ENCODE measurements around the gene C6orf89. TPM values are rescaled to one million over a fixed set of nuclear protein-coding genes. Genes with fewer than 3 reads are reported as not detected.
A peak's percentile ranks its signal among the peaks of the same experiment; 100 is the strongest.

Gene C6orf89
- total RNA-seq, 1 experiment from 2014 or later, result 32.9 TPM

DNA sequence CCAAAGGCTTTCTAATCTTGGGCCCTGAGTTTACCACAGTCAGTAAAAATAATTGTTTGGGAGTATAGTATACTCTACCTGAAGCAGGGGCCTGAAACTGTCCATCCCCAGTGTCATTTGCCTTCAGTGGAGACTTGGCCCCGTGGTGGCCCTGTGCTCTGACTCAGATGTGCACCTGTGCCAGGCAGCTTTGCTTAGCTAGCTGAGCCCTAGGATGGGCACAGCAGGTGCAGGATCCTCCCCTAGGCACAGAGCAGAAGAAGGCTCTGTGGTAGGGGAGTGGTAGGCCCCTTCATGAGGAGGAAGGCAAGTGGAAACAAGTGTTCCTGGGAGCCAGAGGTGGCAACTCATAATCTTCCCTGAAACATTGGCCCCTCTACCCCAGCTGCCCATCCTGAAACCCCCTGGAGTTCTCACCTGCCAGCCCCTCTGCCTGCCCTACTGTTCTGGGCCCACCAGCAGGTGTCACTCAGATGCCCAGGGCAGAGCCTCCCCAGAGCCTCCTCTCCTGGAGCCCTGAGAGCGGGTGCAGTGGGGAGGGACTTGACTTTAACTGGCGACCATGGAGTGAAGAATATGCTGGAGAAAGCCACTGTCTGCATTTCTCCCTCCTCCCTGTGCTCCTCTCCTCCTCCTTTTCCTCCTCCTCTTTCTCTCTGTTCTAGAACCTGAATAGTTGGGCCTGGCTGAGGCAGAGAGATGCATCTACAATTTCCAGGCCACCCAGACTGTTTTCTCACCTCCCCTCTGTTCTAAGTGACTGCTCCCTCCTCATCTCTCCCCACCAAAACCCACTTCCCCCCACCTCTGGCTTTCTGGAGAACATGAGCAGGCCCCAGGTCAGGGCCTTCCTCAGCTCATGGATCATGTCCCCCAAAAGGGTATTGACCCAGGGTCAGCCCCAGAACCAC lies 49.4 kb upstream of the C6orf89 start:
- peak in 2 of 3 experiments; percentile 10 to 14; a peak in 1 of 6 replicates for TF ChIP-seq CTCF (IDR thresholded peaks at IDR 0.05 in 2 of 3, conservative IDR thresholded peaks at IDR 0.05 in 1 of 3; ENCODE audit: borderline replicate concordance in 1 of 3, insufficient read depth in 1 of 3, low read depth in 2 of 3, low read length in 2 of 3)
- TF ChIP-seq SP1 (IDR thresholded peaks at IDR 0.05; ENCODE audit: low read depth), result no peak
- H3K27me3 ChIP-seq (ENCODE audit: insufficient read depth, low read length), result peaks cover 10% of the 10 kb centered on the region; the same call in 1 of the 2 replicates
- H2AFZ ChIP-seq (ENCODE audit: low read depth, low read length, poor library complexity, severe bottlenecking), result no peak overlapping the region

GRCh38 chr6:36837022-36837339 lies 48.8 kb upstream of the C6orf89 start:
- Histone ChIP-seq H3K27ac (ENCODE audit: low read depth, low read length) (no peak overlapping the region), H2AFZ (ENCODE audit: low read depth, low read length, poor library complexity, severe bottlenecking) (no peak overlapping the region), H3K79me2 (ENCODE audit: insufficient read depth, low read length) (no peaks in the 10 kb centered on the region), H4K20me1 (ENCODE audit: insufficient read depth) (no peaks in the 10 kb centered on the region), H3K4me1 (ENCODE audit: control insufficient read depth in 1 of 2, insufficient read depth in 2 of 2, low read length in 2 of 2) (peaks cover 0 to 7% of the 10 kb centered on the region in 2 experiments; a peak in 1 of 4 replicates), H3K27me3 (ENCODE audit: insufficient read depth, low read length) (peaks cover 10% of the 10 kb centered on the region; the same call in 1 of the 2 replicates), H3K4me3 (replicated peaks in 1 of 2; ENCODE audit: low read depth in 1 of 2, low read length in 2 of 2) (no peak overlapping the region), H3K4me2 (ENCODE audit: low read length) (no peak overlapping the region), H3K9ac (ENCODE audit: low read length) (no peak overlapping the region), H3K36me3 (ENCODE audit: control insufficient read depth in 1 of 2, insufficient read depth in 2 of 2, low read length in 2 of 2) (no peaks in the 10 kb centered on the region), H3K9me3 (ENCODE audit: control insufficient read depth in 1 of 2, insufficient read depth in 1 of 2, low read depth in 1 of 2, low read length in 2 of 2) (no peaks in the 10 kb centered on the region), H3K9me2 (ENCODE audit: insufficient read depth) (no peaks in the 10 kb centered on the region)
- DNase-seq (ENCODE audit: low read depth, low spot score) (no peak), ATAC-seq (no peak)
- TF ChIP-seq ZNF274 (IDR thresholded peaks at IDR 0.05; ENCODE audit: low read depth, low read length) (no peak), EZH2 (IDR thresholded peaks at IDR 0.05) (no peak), POLR2AphosphoS5 (IDR thresholded peaks at IDR 0.05; ENCODE audit: low read depth, low read length) (no peak), SIN3A (IDR thresholded peaks at IDR 0.05; ENCODE audit: low read depth) (no peak), RAD21 (IDR thresholded peaks at IDR 0.05; ENCODE audit: low read depth) (no peak)
- ChIA-PET CTCF (interaction anchor here (2.1 kb wide), 1 partner anchor 12 kb away, joined by 6 read pairs; no protein-coding TSS in a partner anchor), RAD21 (ENCODE audit: low non-redundant PET in 1 of 2, low total read pairs in 2 of 2, uncharacterized antibody in 2 of 2, unreplicated experiment in 2 of 2) (no interaction called here), POLR2A (no interaction called here)
- no TSS peak for BruUV-seq (replicated peaks)
- intact Hi-C loops (cut with micrococcal nuclease), result no loop called here

More for the DNA sequence above, 49.4 kb upstream of the C6orf89 start:
- H3K9me3 ChIP-seq (ENCODE audit: control insufficient read depth in 1 of 2, insufficient read depth in 1 of 2, low read depth in 1 of 2, low read length in 2 of 2), result no peaks in the 10 kb centered on the region
- no peak overlapping the region for H3K4me3 ChIP-seq (replicated peaks in 1 of 2; ENCODE audit: low read depth in 1 of 2, low read length in 2 of 2)
- no peak overlapping the region for H3K4me2 ChIP-seq (ENCODE audit: low read length)
- intact Hi-C loops (cut with micrococcal nuclease), result no loop called here
- no peaks in the 10 kb centered on the region for H3K9me2 ChIP-seq (ENCODE audit: insufficient read depth)
- ChIA-PET CTCF (interaction anchor here (2.1 kb wide), 1 partner anchor 13 kb away, joined by 6 read pairs; no protein-coding TSS in a partner anchor), RAD21 (ENCODE audit: low non-redundant PET in 1 of 2, low total read pairs in 2 of 2, uncharacterized antibody in 2 of 2, unreplicated experiment in 2 of 2) (no interaction called here), POLR2A (no interaction called here)
- no TSS peak for BruUV-seq (replicated peaks)
- DNase-seq (ENCODE audit: low read depth, low spot score) (no peak), ATAC-seq (0 out of 2 replicates have a peak, but pooled peaks have one; percentile 37)
- no peaks in the 10 kb centered on the region for H3K36me3 ChIP-seq (ENCODE audit: control insufficient read depth in 1 of 2, insufficient read depth in 2 of 2, low read length in 2 of 2)
- no peak overlapping the region for H3K9ac ChIP-seq (ENCODE audit: low read length)
- H3K79me2 ChIP-seq (ENCODE audit: insufficient read depth, low read length), result no peaks in the 10 kb centered on the region
- no peak overlapping the region for H3K27ac ChIP-seq (ENCODE audit: low read depth, low read length)
- no peaks in the 10 kb centered on the region for H4K20me1 ChIP-seq (ENCODE audit: insufficient read depth)
- H3K4me1 ChIP-seq (ENCODE audit: control insufficient read depth in 1 of 2, insufficient read depth in 2 of 2, low read length in 2 of 2), result peaks cover 0 to 7% of the 10 kb centered on the region in 2 experiments; a peak in 1 of 4 replicates

Data from HCT116 (cell line).